Superior temporal gyrus (tissue), 1 donor: ENCODE results near the gene ENTR1.
"Not testable (repeated sequence)": the region's sequence is repeated elsewhere in the genome, so short reads cannot be mapped to it uniquely, and the experiment has no call there.

ENCODE experiments used
- DNase-seq: peaks from one replicate; pipeline ENCODE4 v3.0.0-alpha.2; 2016; ENCODE audit errors: extremely low spot score

ENTR1 gene

GRCh38 chr9:136419092-136419420, 8.6 kb upstream of the ENTR1 start:
- no peak for DNase-seq

- no peak for DNase-seq
These were observed 8.0 kb upstream of the ENTR1 start for GRCh38 chr9:136418182-136419091.

GRCh38 chr9:136416914-136417313, 6.5 kb upstream of the ENTR1 start:
- no peak for DNase-seq

GRCh38 chr9:136416427-136416826, 6.0 kb upstream of the ENTR1 start:
- DNase-seq: no peak

GRCh38 chr9:136412962-136413361, 2.5 kb upstream of the ENTR1 start:
- no peak for DNase-seq

- DNase-seq: no peak
These were observed 964 bp upstream of the ENTR1 start for GRCh38 chr9:136411378-136411777.

GRCh38 chr9:136409557-136410455, 608 bp downstream of the ENTR1 start:
- DNase-seq: peak; percentile 17

- DNase-seq: no peak
These were observed 2.5 kb downstream of the ENTR1 start for GRCh38 chr9:136407911-136408310.

GRCh38 chr9:136407061-136407460, 3.4 kb downstream of the ENTR1 start:
- DNase-seq: not testable (repeated sequence)

- not testable (repeated sequence) for DNase-seq
These were observed 4.5 kb downstream of the ENTR1 start for GRCh38 chr9:136405904-136406303.

- no peak for DNase-seq
These were observed 4.9 kb downstream of the ENTR1 start for GRCh38 chr9:136405481-136405880.

- no peak for DNase-seq
These were observed 5.6 kb downstream of the ENTR1 start for GRCh38 chr9:136404801-136405136.

- DNase-seq: no peak
These were observed 6.3 kb downstream of the ENTR1 start for GRCh38 chr9:136403915-136404800.

GRCh38 chr9:136403538-136403914, 6.9 kb downstream of the ENTR1 start:
- DNase-seq: no peak

- no peak for DNase-seq
These were observed 8.3 kb downstream of the ENTR1 start for GRCh38 chr9:136402067-136402466.

GRCh38 chr9:136401173-136401922, 9.1 kb downstream of the ENTR1 start:
- DNase-seq: no peak

- peak; percentile 84 for DNase-seq
These were observed 10.2 kb downstream of the ENTR1 start, which contains the start of gene SNAPC4 for GRCh38 chr9:136400038-136400834. Gene SNAPC4, minus strand, starts transcription at chr9:136400170. Its CDS starts 1,742 bp downstream, at chr9:136398428.

GRCh38 chr9:136399176-136400037, 11.0 kb downstream of the ENTR1 start:
- no peak for DNase-seq

- DNase-seq: no peak
These were observed 12.1 kb downstream of the ENTR1 start for GRCh38 chr9:136398286-136398685.
